Activated naive CD4-positive, alpha-beta T cell treated with anti-CD3 and anti-CD28 coated beads for 36 hours (primary cell): Measurements from ENCODE around the gene OLFM1. TPM values are rescaled to one million over a fixed set of nuclear protein-coding genes. Genes with fewer than 3 reads are reported as not detected.

Source experiments
- CTCF ChIA-PET: fragments of 350-600 bp; sonication (Branson Sonifier 250); formaldehyde crosslinking; loops from one replicate; lab custom pipeline; 2021; ENCODE audit warnings: antibody characterized with exemption; lab: Charles Lee
- DNase-seq: peaks from one replicate; pipeline ENCODE4 v3.0.0-alpha.2; 2020
- H3K27ac Mint-ChIP-seq: one replicate; pipeline ENCODE4 v1.8.0; 2021; ENCODE audit warnings: mild to moderate bottlenecking, mixed read lengths
- H3K27me3 Mint-ChIP-seq: one replicate; pipeline ENCODE4 v1.8.0; 2021; ENCODE audit warnings: low read depth, mixed read lengths
- H3K36me3 Mint-ChIP-seq: one replicate; pipeline ENCODE4 v1.8.0; 2021; ENCODE audit warnings: low read depth, mixed read lengths
- H3K4me1 Mint-ChIP-seq: one replicate; pipeline ENCODE4 v1.8.0; 2021; ENCODE audit warnings: low read depth, mixed read lengths
- H3K4me3 Mint-ChIP-seq: one replicate; pipeline ENCODE4 v1.8.0; 2021; ENCODE audit warnings: mild to moderate bottlenecking, moderate library complexity, mixed read lengths
- H3K9me3 Mint-ChIP-seq: one replicate; pipeline ENCODE4 v1.8.0; 2021; ENCODE audit warnings: mixed read lengths
- intact Hi-C: fragments of 100-400 bp; cut with micrococcal nuclease; formaldehyde crosslinking; loops from one replicate; pipeline ENCODE4 v1.15.1; 2023
- total RNA-seq, 2 experiments: library from RNA; stranded (reverse); gene quantifications; one replicate each; pipeline ENCODE4 v1.2.3, GENCODE V29; 2021

The OLFM1 gene
- total RNA-seq, 2 experiments from 2014 or later: not detected

GRCh38 chr9:135088979-135089847 lies 1.7 kb downstream of the OLFM1 start:
- Mint-ChIP-seq H3K4me3 (no peak overlapping the region), H3K27me3 (peaks cover 47% of the 10 kb centered on the region)
- no peak for DNase-seq

GRCh38 chr9:135090081-135090480 lies 2.6 kb downstream of the OLFM1 start:
- intact Hi-C loops: no loop called here
- H3K27ac Mint-ChIP-seq: no peak overlapping the region
- H3K9me3 Mint-ChIP-seq: no peaks in the 10 kb centered on the region
- DNase-seq: no peak
- H3K4me3 Mint-ChIP-seq: no peak overlapping the region
- CTCF ChIA-PET: interaction anchor here (1.0 kb wide), 1 partner anchor 34 kb away, joined by 3 read pairs; no protein-coding TSS in a partner anchor
- H3K4me1 Mint-ChIP-seq: peaks cover 6% of the 10 kb centered on the region
- H3K27me3 Mint-ChIP-seq: peaks cover 45% of the 10 kb centered on the region
- H3K36me3 Mint-ChIP-seq: no peaks in the 10 kb centered on the region

More at GRCh38 chr9:135088979-135089847, 1.7 kb downstream of the OLFM1 start:
- CTCF ChIA-PET: interaction anchor here (1.0 kb wide), 1 partner anchor 35 kb away, joined by 3 read pairs; no protein-coding TSS in a partner anchor
- H3K9me3 Mint-ChIP-seq: no peaks in the 10 kb centered on the region
- intact Hi-C loops: no loop called here
- H3K4me1 Mint-ChIP-seq: peaks cover 6% of the 10 kb centered on the region
- H3K36me3 Mint-ChIP-seq: no peaks in the 10 kb centered on the region
- H3K27ac Mint-ChIP-seq: no peak overlapping the region

GRCh38 chr9:135090547-135090946 lies 3.1 kb downstream of the OLFM1 start:
- CTCF ChIA-PET: no interaction called here
- Mint-ChIP-seq H3K27me3 (peaks cover 46% of the 10 kb centered on the region), H3K4me1 (peaks cover 6% of the 10 kb centered on the region), H3K4me3 (no peak overlapping the region), H3K9me3 (no peaks in the 10 kb centered on the region), H3K36me3 (no peaks in the 10 kb centered on the region), H3K27ac (no peak overlapping the region)
- DNase-seq: no peak
- intact Hi-C loops: no loop called here

DNA sequence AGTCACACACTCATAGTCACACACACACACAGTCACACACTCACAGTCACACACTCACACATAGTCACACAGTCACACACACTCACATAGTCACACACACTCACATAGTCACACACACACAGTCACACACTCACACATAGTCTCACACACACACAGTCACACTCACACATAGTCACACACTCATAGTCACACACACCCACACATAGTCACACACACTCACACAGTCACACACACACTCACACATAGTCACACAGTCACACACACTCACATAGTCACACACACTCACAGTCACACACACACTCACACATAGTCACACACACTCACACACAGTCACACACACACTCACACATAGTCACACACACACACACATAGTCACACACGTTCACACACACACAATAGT lies 4.1 kb downstream of the OLFM1 start:
- Mint-ChIP-seq H3K4me1 (no peaks in the 10 kb centered on the region), H3K9me3 (no peaks in the 10 kb centered on the region), H3K4me3 (no peak overlapping the region), H3K27ac (no peak overlapping the region), H3K27me3 (peaks cover 38% of the 10 kb centered on the region), H3K36me3 (no peaks in the 10 kb centered on the region)
- no peak for DNase-seq
- CTCF ChIA-PET: no interaction called here
- intact Hi-C loops: no loop called here

- DNase-seq: no peak
- Mint-ChIP-seq H3K27me3 (peaks cover 47% of the 10 kb centered on the region), H3K4me3 (no peak overlapping the region), H3K9me3 (no peaks in the 10 kb centered on the region), H3K4me1 (no peaks in the 10 kb centered on the region), H3K27ac (no peak overlapping the region), H3K36me3 (no peaks in the 10 kb centered on the region)
- CTCF ChIA-PET: no interaction called here
- intact Hi-C loops: no loop called here
Observed at GRCh38 chr9:135093111-135093510, 5.6 kb downstream of the OLFM1 start.

GRCh38 chr9:135093911-135094584 lies 6.6 kb downstream of the OLFM1 start:
- H3K27ac Mint-ChIP-seq: no peak overlapping the region
- DNase-seq: no peak
- H3K4me1 Mint-ChIP-seq: no peaks in the 10 kb centered on the region
- intact Hi-C loops: no loop called here
- H3K4me3 Mint-ChIP-seq: no peak overlapping the region
- H3K27me3 Mint-ChIP-seq: peaks cover 50% of the 10 kb centered on the region
- no peaks in the 10 kb centered on the region for H3K9me3 Mint-ChIP-seq
- no peaks in the 10 kb centered on the region for H3K36me3 Mint-ChIP-seq
- CTCF ChIA-PET: no interaction called here

- intact Hi-C loops: no loop called here
- no peaks in the 10 kb centered on the region for H3K4me1 Mint-ChIP-seq
- no peaks in the 10 kb centered on the region for H3K36me3 Mint-ChIP-seq
Observed at GRCh38 chr9:135095470-135096407, 8.3 kb downstream of the OLFM1 start.

GRCh38 chr9:135096408-135096895 lies 9.0 kb downstream of the OLFM1 start:
- H3K4me1 Mint-ChIP-seq: no peaks in the 10 kb centered on the region
- H3K27ac Mint-ChIP-seq: no peak overlapping the region
- no peaks in the 10 kb centered on the region for H3K36me3 Mint-ChIP-seq
- CTCF ChIA-PET: no interaction called here
- no peak for DNase-seq
- no peak overlapping the region for H3K4me3 Mint-ChIP-seq
- H3K27me3 Mint-ChIP-seq: peaks cover 37% of the 10 kb centered on the region
- no peaks in the 10 kb centered on the region for H3K9me3 Mint-ChIP-seq
- intact Hi-C loops: no loop called here

More at GRCh38 chr9:135095470-135096407, 8.3 kb downstream of the OLFM1 start:
- CTCF ChIA-PET: no interaction called here
- no peak for DNase-seq
- H3K27me3 Mint-ChIP-seq: peaks cover 40% of the 10 kb centered on the region
- H3K4me3 Mint-ChIP-seq: no peak overlapping the region
- H3K27ac Mint-ChIP-seq: no peak overlapping the region
- no peaks in the 10 kb centered on the region for H3K9me3 Mint-ChIP-seq

DNA sequence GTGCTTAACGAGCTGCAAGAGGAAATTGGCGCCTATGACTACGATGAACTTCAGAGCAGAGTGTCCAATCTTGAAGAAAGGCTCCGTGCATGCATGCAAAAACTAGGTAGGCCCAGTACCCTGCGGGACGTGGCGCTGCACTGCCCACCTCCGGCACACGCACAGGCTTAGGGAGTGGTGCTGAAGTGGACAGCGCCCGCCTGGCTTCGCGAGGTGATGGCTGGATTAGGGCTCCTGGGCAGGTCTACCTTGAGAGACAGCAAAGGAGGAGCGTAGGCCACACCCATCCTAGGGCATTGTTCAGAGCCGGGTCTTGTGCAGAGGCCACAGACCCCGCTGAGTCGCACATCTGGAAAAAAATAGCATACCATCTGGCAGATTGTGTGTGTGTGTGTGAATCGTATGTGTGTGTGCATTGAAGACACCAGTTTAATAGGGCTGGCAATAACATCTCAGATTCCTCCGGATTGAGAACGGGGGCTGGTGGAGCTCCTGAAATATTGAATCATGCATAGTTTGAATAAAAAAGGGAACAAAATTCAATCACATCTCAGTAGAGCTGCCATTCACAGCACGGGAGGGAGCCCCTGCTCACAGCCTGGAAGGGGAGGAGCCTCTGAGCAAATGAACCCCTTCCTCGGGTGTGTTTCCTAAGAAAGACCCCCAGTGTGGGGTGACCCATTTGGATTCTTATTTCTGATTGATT lies 11.1 kb downstream of the OLFM1 start:
- Mint-ChIP-seq H3K4me1 (no peaks in the 10 kb centered on the region), H3K36me3 (no peaks in the 10 kb centered on the region), H3K4me3 (no peak overlapping the region), H3K27ac (no peak overlapping the region), H3K9me3 (no peaks in the 10 kb centered on the region), H3K27me3 (peaks cover 32% of the 10 kb centered on the region)
- CTCF ChIA-PET: no interaction called here
- peak; percentile 33 for DNase-seq
- intact Hi-C loops: no loop called here

GRCh38 chr9:135099574-135099973 lies 12.1 kb downstream of the OLFM1 start:
- no peak overlapping the region for H3K27ac Mint-ChIP-seq
- H3K4me3 Mint-ChIP-seq: no peak overlapping the region
- no peaks in the 10 kb centered on the region for H3K9me3 Mint-ChIP-seq
- peaks cover 34% of the 10 kb centered on the region for H3K27me3 Mint-ChIP-seq
- H3K36me3 Mint-ChIP-seq: no peaks in the 10 kb centered on the region
- intact Hi-C loops: no loop called here
- DNase-seq: no peak
- CTCF ChIA-PET: no interaction called here
- H3K4me1 Mint-ChIP-seq: no peaks in the 10 kb centered on the region

DNA sequence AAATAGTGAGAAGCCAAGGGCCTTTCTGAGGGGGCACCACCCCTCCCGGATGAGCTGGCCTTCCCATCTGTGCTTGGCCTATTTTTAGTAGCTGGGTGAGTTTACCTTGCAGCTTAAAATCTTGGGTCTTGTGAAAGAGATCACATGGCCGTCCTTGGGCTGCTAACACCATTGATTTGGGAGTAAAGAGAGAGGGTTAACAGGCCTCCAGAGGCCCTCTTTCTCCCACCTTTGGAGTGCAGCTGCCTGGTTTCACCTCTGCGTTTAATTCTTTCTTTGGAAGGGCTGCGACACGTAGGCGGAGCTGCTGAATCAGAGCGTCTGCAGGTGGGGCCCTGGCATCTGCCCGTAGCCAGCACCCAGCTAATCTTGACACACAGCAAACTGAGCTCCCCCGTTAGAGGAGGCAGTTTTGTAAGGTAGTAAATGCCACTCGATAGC lies 12.8 kb downstream of the OLFM1 start:
- peaks cover 33% of the 10 kb centered on the region for H3K27me3 Mint-ChIP-seq
- H3K9me3 Mint-ChIP-seq: no peaks in the 10 kb centered on the region
- no peaks in the 10 kb centered on the region for H3K4me1 Mint-ChIP-seq
- CTCF ChIA-PET: no interaction called here
- no peaks in the 10 kb centered on the region for H3K36me3 Mint-ChIP-seq
- H3K4me3 Mint-ChIP-seq: no peak overlapping the region
- intact Hi-C loops: loop anchor here (5.0 kb wide), 1 partner anchor 52 kb away; no protein-coding TSS in a partner anchor
- no peak for DNase-seq
- H3K27ac Mint-ChIP-seq: no peak overlapping the region
